ENCODE data around the gene LHX3. TPM values are rescaled to one million over a fixed set of nuclear protein-coding genes. Genes with fewer than 3 reads are reported as not detected.

Gene LHX3
- total and polyA plus RNA-seq, 4 donors = not detected

- TF ChIP-seq CTCF (IDR thresholded peaks at IDR 0.05; ENCODE audit: control extremely low read depth, extremely low read depth) = no peak
- H3K27ac ChIP-seq (ENCODE audit: low read depth in 1 of 2, low read length in 1 of 2) = no peak overlapping the region
- H3K27me3 ChIP-seq (ENCODE audit: control insufficient read depth in 3 of 3, insufficient read depth in 3 of 3, low read length in 2 of 3) = no peaks in the 10 kb centered on the region
- H3K9me3 ChIP-seq (ENCODE audit: control insufficient read depth in 4 of 4, insufficient read depth in 3 of 4, low read length in 3 of 4) = no peaks in the 10 kb centered on the region
- WGBS, 2 donors = 87 to 88% methylated on average over 15 of the region's 15 CpGs
- ATAC-seq (ENCODE audit: insufficient read depth, low FRiP score) (no peak), DNase-seq (no peak)
- H3K4me1 ChIP-seq (ENCODE audit: control insufficient read depth in 5 of 5, insufficient read depth in 5 of 5, low read length in 5 of 5) = no peaks in the 10 kb centered on the region
- H3K9ac ChIP-seq (ENCODE audit: insufficient read depth in 1 of 2, low read length in 2 of 2) = no peak overlapping the region
- H3K4me3 ChIP-seq = no peak overlapping the region
- peaks cover 0 to 44% (median 5%) of the 10 kb centered on the region in 4 donors for H3K36me3 ChIP-seq (ENCODE audit: control insufficient read depth in 4 of 4, insufficient read depth in 4 of 4, low read length in 4 of 4)
Observed at GRCh38 chr9:136220017-136220729, 15.2 kb upstream of the LHX3 start.

GRCh38 chr9:136219276-136219675 is 14.3 kb upstream of the LHX3 start:
- Histone ChIP-seq H3K9me3 (ENCODE audit: control insufficient read depth in 4 of 4, insufficient read depth in 3 of 4, low read length in 3 of 4) (peaks cover 0 to under 1% (median 0%) of the 10 kb centered on the region in 4 donors), H3K27me3 (ENCODE audit: control insufficient read depth in 3 of 3, insufficient read depth in 3 of 3, low read length in 2 of 3) (no peaks in the 10 kb centered on the region), H3K9ac (ENCODE audit: insufficient read depth in 1 of 2, low read length in 2 of 2) (no peak overlapping the region), H3K4me3 (no peak overlapping the region), H3K4me1 (ENCODE audit: control insufficient read depth in 5 of 5, insufficient read depth in 5 of 5, low read length in 5 of 5) (no peaks in the 10 kb centered on the region), H3K27ac (ENCODE audit: low read depth in 1 of 2, low read length in 1 of 2) (no peak overlapping the region), H3K36me3 (ENCODE audit: control insufficient read depth in 4 of 4, insufficient read depth in 4 of 4, low read length in 4 of 4) (peaks cover 5 to 51% (median 11%) of the 10 kb centered on the region in 4 donors)
- ATAC-seq (ENCODE audit: insufficient read depth, low FRiP score) (no peak), DNase-seq (no peak)
- no peak for TF ChIP-seq CTCF (IDR thresholded peaks at IDR 0.05; ENCODE audit: control extremely low read depth, extremely low read depth)
- 92 to 96% methylated on average over 13 of the region's 13 CpGs for WGBS, 2 donors

- H3K36me3 ChIP-seq (ENCODE audit: control insufficient read depth in 4 of 4, insufficient read depth in 4 of 4, low read length in 4 of 4) = peaks cover 11 to 47% (median 13%) of the 10 kb centered on the region in 4 donors
Observed at GRCh38 chr9:136218673-136219072, 13.7 kb upstream of the LHX3 start.

More at GRCh38 chr9:136218673-136219072, 13.7 kb upstream of the LHX3 start:
- Histone ChIP-seq H3K9me3 (ENCODE audit: control insufficient read depth in 4 of 4, insufficient read depth in 3 of 4, low read length in 3 of 4) (peaks cover 0 to 4% (median 0%) of the 10 kb centered on the region in 4 donors), H3K27me3 (ENCODE audit: control insufficient read depth in 3 of 3, insufficient read depth in 3 of 3, low read length in 2 of 3) (no peaks in the 10 kb centered on the region), H3K4me1 (ENCODE audit: control insufficient read depth in 5 of 5, insufficient read depth in 5 of 5, low read length in 5 of 5) (no peaks in the 10 kb centered on the region), H3K27ac (ENCODE audit: low read depth in 1 of 2, low read length in 1 of 2) (no peak overlapping the region), H3K9ac (ENCODE audit: insufficient read depth in 1 of 2, low read length in 2 of 2) (no peak overlapping the region), H3K4me3 (no peak overlapping the region)
- DNase-seq (no peak), ATAC-seq (ENCODE audit: insufficient read depth, low FRiP score) (no peak)
- 93 to 94% methylated on average over 15 of the region's 15 CpGs for WGBS, 2 donors
- TF ChIP-seq CTCF (IDR thresholded peaks at IDR 0.05; ENCODE audit: control extremely low read depth, extremely low read depth) = no peak
